Ishikawa (cell line): ENCODE measurements around the gene GJA3.

ENCODE experiments used
- CEBPB ChIP-seq: IDR thresholded peaks from 2 replicates; pipeline ENCODE4 v1.6.1; 2012
- CREB1 ChIP-seq: IDR thresholded peaks from 2 replicates; pipeline ENCODE4 v1.6.1; 2012; ENCODE audit warnings: low read depth
- EGR1 ChIP-seq: IDR thresholded peaks from 2 replicates; pipeline ENCODE4 v1.6.1; 2012
- EP300 ChIP-seq: IDR thresholded peaks from 2 replicates; pipeline ENCODE4 v1.6.1; 2012; ENCODE audit warnings: borderline replicate concordance
- FOXM1 ChIP-seq: IDR thresholded peaks from 2 replicates; pipeline ENCODE4 v1.6.1; 2012; ENCODE audit warnings: low read depth, borderline replicate concordance
- NFIC ChIP-seq: IDR thresholded peaks from 2 replicates; pipeline ENCODE4 v1.6.1; 2012
- RAD21 ChIP-seq: IDR thresholded peaks from 2 replicates; pipeline ENCODE4 v1.6.1; 2012; ENCODE audit warnings: low read depth
- TAF1 ChIP-seq: IDR thresholded peaks from 2 replicates; pipeline ENCODE4 v1.6.1; 2012; ENCODE audit warnings: low read depth, mild to moderate bottlenecking
- TCF12 ChIP-seq: IDR thresholded peaks from 2 replicates; pipeline ENCODE4 v1.6.1; 2012; ENCODE audit warnings: low read depth
- TEAD4 ChIP-seq: IDR thresholded peaks from 2 replicates; pipeline ENCODE4 v1.6.1; 2012
- YY1 ChIP-seq: IDR thresholded peaks from 2 replicates; pipeline ENCODE4 v1.6.1; 2012; ENCODE audit warnings: low read depth
- ZBTB7A ChIP-seq: IDR thresholded peaks from 2 replicates; pipeline ENCODE4 v1.6.1; 2012; ENCODE audit warnings: low read depth
- TF ChIP-seq, protein P1 (sequence below): IDR thresholded peaks from 2 replicates; pipeline ENCODE4 v1.6.1; 2012
- TF ChIP-seq, protein P2 (sequence below): IDR thresholded peaks from 2 replicates; pipeline ENCODE4 v1.6.1; 2012
- TF ChIP-seq, protein P3 (sequence below): IDR thresholded peaks from 2 replicates; pipeline ENCODE4 v1.6.1; 2012; ENCODE audit warnings: low read depth, mild to moderate bottlenecking

Gene GJA3

DNA sequence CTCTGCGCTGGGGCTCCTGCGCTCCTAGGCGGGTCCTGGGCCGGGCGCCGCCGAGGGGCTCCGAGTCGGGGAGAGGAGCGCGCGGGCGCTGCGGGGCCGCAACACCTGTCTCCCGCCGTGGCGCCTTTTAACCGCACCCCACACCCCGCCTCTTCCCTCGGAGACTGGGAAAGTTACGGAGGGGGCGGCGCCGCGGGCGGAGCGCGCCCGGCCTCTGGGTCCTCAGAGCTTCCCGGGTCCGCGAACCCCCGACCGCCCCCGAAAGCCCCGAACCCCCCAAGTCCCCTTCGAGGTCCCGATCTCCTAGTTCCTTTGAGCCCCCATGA lies 31.9 kb upstream of the GJA3 start, which contains the start of gene GJB2:
GJB2 (minus strand) TSS at position 103 of the 326 bp plus-strand sequence. CDS start 3,357 bp downstream, outside the sequence.
- TF ChIP-seq ZBTB7A (0 out of 2 replicates have a peak, but pooled peaks have one; percentile 26), EGR1 (0 out of 2 replicates have a peak, but pooled peaks have one; percentile 17), TCF12 (no peak)

DNA sequence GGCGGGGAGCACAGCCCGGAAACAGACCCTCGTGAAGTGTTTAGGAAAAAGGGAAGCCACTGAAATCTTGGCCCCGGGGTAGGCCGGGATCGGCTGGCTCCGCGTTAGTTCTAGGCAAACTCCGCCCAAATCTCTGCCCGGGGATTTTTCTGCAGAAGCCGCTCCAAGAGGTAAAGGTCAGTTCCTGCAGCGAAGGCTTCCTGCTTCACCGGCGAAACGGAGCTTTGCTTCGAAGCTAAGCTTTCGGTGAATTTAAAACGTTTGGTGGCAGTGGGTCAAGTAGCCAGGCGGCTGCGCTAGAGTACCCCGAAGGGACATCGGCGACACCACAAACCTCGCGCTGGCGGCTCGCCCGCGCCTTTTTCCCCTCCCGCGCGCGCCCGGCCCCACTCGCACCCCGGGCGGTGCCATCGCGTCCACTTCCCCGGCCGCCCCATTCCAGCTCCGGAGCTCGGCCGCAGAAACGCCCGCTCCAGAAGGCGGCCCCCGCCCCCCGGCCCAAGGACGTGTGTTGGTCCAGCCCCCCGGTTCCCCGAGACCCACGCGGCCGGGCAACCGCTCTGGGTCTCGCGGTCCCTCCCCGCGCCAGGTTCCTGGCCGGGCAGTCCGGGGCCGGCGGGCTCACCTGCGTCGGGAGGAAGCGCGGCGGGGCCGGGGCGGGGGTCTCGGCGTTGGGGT lies 31.4 kb upstream of the GJA3 start:
- TF ChIP-seq FOXM1, result no peak
- TF ChIP-seq YY1, result no peak
- 0 out of 2 replicates have a peak, but pooled peaks have one; percentile 9 for TF ChIP-seq NFIC
- 0 out of 2 replicates have a peak, but pooled peaks have one; percentile 28 for TF ChIP-seq ZBTB7A

DNA sequence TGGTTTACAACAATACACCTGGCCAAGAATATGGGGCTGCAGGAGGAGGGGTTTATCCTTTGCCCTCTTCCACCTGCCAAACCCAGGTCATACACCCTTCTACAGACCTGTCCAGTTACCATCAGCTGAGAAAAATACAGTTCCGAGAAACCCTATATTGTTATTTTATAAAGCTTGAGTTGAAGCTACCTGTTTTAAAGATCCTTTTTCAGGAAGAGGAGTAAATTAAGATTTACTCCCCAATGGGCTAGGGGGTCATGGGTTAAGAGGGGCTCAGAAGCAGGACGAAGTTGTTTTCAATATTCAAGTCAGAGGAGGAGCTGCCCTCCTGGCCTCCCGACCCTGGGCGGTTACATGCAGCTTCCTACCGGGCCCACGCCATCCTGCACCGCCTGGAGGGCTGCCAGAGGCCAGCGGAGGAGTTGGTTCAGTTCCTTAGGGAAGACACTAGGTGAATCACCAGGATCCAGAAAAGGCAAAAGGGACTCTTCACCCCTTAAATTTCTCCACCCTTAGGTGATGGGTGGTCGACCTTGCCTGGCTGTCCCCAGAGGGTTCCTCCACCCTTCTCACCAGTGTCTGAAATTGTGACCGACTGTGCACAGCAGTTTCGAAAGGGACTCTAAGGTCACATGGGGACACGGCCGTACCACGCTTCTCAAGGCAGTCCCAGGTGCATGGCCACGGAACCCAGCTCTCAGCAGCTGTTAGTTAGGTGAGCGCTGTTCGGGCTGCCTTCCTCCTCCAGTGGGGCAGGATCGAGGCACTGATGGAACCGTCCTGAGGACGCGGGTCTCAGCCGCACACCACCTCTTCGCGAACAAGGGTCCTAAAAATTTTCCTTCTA lies 30.7 kb upstream of the GJA3 start:
- TF ChIP-seq EGR1 (no peak), CEBPB (no peak), TCF12 (no peak), RAD21 (no peak), EP300 (no peak), NFIC (no peak), TEAD4 (no peak), TAF1 (no peak), ZBTB7A (no peak), YY1 (no peak), CREB1 (no peak), FOXM1 (no peak)
- TF ChIP-seq, protein P1, sequence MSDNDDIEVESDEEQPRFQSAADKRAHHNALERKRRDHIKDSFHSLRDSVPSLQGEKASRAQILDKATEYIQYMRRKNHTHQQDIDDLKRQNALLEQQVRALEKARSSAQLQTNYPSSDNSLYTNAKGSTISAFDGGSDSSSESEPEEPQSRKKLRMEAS, result no peak
- TF ChIP-seq, protein P2, sequence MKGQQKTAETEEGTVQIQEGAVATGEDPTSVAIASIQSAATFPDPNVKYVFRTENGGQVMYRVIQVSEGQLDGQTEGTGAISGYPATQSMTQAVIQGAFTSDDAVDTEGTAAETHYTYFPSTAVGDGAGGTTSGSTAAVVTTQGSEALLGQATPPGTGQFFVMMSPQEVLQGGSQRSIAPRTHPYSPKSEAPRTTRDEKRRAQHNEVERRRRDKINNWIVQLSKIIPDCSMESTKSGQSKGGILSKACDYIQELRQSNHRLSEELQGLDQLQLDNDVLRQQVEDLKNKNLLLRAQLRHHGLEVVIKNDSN, result no peak
- TF ChIP-seq, protein P3, sequence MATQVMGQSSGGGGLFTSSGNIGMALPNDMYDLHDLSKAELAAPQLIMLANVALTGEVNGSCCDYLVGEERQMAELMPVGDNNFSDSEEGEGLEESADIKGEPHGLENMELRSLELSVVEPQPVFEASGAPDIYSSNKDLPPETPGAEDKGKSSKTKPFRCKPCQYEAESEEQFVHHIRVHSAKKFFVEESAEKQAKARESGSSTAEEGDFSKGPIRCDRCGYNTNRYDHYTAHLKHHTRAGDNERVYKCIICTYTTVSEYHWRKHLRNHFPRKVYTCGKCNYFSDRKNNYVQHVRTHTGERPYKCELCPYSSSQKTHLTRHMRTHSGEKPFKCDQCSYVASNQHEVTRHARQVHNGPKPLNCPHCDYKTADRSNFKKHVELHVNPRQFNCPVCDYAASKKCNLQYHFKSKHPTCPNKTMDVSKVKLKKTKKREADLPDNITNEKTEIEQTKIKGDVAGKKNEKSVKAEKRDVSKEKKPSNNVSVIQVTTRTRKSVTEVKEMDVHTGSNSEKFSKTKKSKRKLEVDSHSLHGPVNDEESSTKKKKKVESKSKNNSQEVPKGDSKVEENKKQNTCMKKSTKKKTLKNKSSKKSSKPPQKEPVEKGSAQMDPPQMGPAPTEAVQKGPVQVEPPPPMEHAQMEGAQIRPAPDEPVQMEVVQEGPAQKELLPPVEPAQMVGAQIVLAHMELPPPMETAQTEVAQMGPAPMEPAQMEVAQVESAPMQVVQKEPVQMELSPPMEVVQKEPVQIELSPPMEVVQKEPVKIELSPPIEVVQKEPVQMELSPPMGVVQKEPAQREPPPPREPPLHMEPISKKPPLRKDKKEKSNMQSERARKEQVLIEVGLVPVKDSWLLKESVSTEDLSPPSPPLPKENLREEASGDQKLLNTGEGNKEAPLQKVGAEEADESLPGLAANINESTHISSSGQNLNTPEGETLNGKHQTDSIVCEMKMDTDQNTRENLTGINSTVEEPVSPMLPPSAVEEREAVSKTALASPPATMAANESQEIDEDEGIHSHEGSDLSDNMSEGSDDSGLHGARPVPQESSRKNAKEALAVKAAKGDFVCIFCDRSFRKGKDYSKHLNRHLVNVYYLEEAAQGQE, result no peak

DNA sequence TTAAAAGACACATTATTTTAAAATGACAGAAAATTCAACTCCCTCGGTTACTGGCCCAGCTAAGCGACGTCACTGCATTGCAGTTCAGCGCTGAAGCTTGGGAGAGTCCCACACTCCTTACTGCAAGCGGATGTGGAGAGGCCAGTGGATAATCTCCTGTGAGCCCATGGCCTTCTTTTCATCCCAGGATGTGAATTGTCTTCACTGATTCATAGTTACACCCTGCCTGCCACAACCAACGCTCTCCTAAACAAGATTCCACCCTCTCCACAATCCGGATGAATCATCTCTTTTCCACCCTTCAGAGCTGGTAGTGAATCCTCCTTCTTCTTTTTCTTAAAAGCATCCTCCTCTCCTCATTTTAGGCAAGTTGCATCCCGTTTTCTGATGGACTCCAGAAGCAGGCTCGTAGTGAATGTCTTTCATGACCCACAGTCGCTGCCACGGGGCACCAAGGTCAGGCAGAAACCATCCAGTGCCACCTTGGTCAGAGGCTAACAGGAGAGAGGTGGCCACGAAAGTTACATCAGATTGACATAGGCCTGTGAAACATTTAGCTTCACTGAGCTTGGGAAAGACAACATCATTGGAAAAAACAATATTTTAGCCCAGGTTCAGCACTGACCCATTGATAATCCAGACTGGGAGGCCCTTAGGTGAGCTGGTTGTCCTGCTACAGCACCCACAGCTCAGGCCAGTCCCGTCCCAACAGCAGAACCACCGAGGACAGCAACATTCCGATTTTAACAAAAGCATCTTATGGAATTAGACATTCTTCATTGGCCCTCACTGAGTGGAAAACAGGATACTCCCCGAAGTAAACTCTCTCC lies 29.8 kb upstream of the GJA3 start:
- TF ChIP-seq TEAD4 (no peak), CREB1 (no peak), ZBTB7A (no peak), TAF1 (no peak), EP300 (no peak), RAD21 (no peak), YY1 (no peak), EGR1 (no peak), TCF12 (no peak), FOXM1 (no peak), CEBPB (no peak), NFIC (no peak)
- TF ChIP-seq, protein P1, result no peak
- TF ChIP-seq, protein P2, result no peak
- TF ChIP-seq, protein P3, result no peak

DNA sequence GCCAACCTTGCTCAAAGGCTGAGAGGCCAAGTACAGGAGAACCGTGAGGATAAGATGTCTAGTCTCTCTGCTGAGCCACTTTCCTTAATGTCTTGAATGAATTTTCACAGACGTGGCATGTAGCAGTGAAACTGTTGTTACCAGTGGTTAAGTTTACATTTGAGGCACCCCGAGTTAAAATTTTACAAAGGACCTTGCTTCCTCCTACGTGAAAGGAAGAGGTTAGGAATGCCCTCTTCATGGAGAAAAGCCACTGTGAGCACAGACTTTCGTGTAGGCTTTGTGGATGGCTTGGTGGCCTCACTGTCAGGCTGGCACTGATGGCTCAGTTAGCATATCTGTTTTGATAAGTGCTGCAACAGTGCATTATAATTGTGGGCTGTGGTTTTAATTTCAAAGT lies 29.2 kb upstream of the GJA3 start:
- TF ChIP-seq CREB1, result no peak
- TF ChIP-seq RAD21, result no peak
- TF ChIP-seq ZBTB7A, result no peak
- no peak for TF ChIP-seq EGR1
- TF ChIP-seq TCF12, result no peak
- TF ChIP-seq FOXM1, result no peak
- TF ChIP-seq, protein P1, result no peak
